A673 (cell line): ENCODE data around the gene FNBP1. TPM values are rescaled to one million over a fixed set of nuclear protein-coding genes. Genes with fewer than 3 reads are reported as not detected.
A peak's percentile ranks its signal among the peaks of the same experiment; 100 is the strongest.

ENCODE experiments used
- BruUV-seq: library from RNA; stranded (reverse); fragments of 400-500 nt; replicated peaks from 2 replicates; lab custom pipeline; 2021; lab: Mats Ljungman, UMichigan
- CTCF ChIA-PET: fragments of 300-600 bp; sonication (Branson Sonifier 250); formaldehyde crosslinking; loops from one replicate; lab custom pipeline; 2022; ENCODE audit warnings: antibody characterized with exemption; lab: Charles Lee
- POLR2A ChIA-PET: fragments of 300-600 bp; sonication (Branson Sonifier 250); formaldehyde crosslinking; loops from one replicate; lab custom pipeline; 2022; ENCODE audit warnings: antibody characterized with exemption; ENCODE audit not compliant: low non-redundant PET; lab: Charles Lee
- DNase-seq: peaks from one replicate; pipeline ENCODE4 v3.0.0-alpha.2; 2015; ENCODE audit warnings: low spot score
- H3K27ac ChIP-seq: fragments of 200-600 bp; sonication (generic); 2 replicates; pipeline ENCODE4 v1.5.1; 2016; ENCODE audit warnings: mixed run types, low read depth, mild to moderate bottlenecking, mixed read lengths, antibody characterized with exemption, low read length; ENCODE audit not compliant: poor library complexity, severe bottlenecking
- H3K27me3 ChIP-seq: fragments of 200-600 bp; sonication (generic); replicated peaks from 2 replicates; pipeline ENCODE4 v1.6.1; 2017; ENCODE audit warnings: mixed run types, low read depth, mild to moderate bottlenecking, mixed read lengths, antibody characterized with exemption, low read length; ENCODE audit not compliant: insufficient read depth, poor library complexity
- H3K36me3 ChIP-seq: fragments of 200-600 bp; sonication (generic); 2 replicates; pipeline ENCODE4 v1.6.1; 2016; ENCODE audit warnings: mixed run types, mild to moderate bottlenecking, mixed read lengths, antibody characterized with exemption, low read length; ENCODE audit not compliant: insufficient read depth, poor library complexity, severe bottlenecking
- H3K4me1 ChIP-seq: fragments of 200-600 bp; sonication (generic); 2 replicates; pipeline ENCODE4 v1.6.1; 2017; ENCODE audit warnings: mixed run types, mild to moderate bottlenecking, mixed read lengths, antibody characterized with exemption, low read length; ENCODE audit not compliant: insufficient read depth, poor library complexity, severe bottlenecking
- H3K4me3 ChIP-seq: fragments of 200-600 bp; sonication (generic); 2 replicates; pipeline ENCODE4 v1.5.1; 2016; ENCODE audit warnings: low read depth, mixed run types, mild to moderate bottlenecking, mixed read lengths, low read length; ENCODE audit not compliant: poor library complexity, severe bottlenecking
- H3K9me3 ChIP-seq: fragments of 200-600 bp; sonication (generic); 2 replicates; pipeline ENCODE4 v1.6.1; 2016; ENCODE audit warnings: mixed run types, low read depth, mild to moderate bottlenecking, mixed read lengths, antibody characterized with exemption, low read length; ENCODE audit not compliant: poor library complexity, severe bottlenecking
- EZH2 ChIP-seq: fragments of 200-600 bp; sonication (generic); IDR thresholded peaks from 2 replicates; pipeline ENCODE4 v1.6.1; 2017; ENCODE audit warnings: borderline replicate concordance, low read depth, mild to moderate bottlenecking, mixed read lengths, antibody characterized with exemption, low read length; ENCODE audit not compliant: poor library complexity, severe bottlenecking
- intact Hi-C: fragments of 100-400 bp; cut with micrococcal nuclease; formaldehyde crosslinking; loops from one replicate; pipeline ENCODE4 v1.10.0; 2022; ENCODE audit not compliant: unreplicated experiment
- total RNA-seq: library from RNA; stranded (reverse); gene quantifications from 2 replicates; pipeline ENCODE4 v1.2.3, GENCODE V29; 2021
- TF ChIP-seq, protein P1 (sequence below): fragments of 300-800, 200-600 bp; sonication (generic); conservative IDR thresholded peaks from 2 replicates; pipeline ENCODE4 v1.5.1; 2017; ENCODE audit warnings: low read depth, mild to moderate bottlenecking, antibody characterized with exemption, low read length, moderate library complexity, mixed read lengths

FNBP1 gene
- total RNA-seq, 1 experiment from 2014 or later = 200 TPM

DNA sequence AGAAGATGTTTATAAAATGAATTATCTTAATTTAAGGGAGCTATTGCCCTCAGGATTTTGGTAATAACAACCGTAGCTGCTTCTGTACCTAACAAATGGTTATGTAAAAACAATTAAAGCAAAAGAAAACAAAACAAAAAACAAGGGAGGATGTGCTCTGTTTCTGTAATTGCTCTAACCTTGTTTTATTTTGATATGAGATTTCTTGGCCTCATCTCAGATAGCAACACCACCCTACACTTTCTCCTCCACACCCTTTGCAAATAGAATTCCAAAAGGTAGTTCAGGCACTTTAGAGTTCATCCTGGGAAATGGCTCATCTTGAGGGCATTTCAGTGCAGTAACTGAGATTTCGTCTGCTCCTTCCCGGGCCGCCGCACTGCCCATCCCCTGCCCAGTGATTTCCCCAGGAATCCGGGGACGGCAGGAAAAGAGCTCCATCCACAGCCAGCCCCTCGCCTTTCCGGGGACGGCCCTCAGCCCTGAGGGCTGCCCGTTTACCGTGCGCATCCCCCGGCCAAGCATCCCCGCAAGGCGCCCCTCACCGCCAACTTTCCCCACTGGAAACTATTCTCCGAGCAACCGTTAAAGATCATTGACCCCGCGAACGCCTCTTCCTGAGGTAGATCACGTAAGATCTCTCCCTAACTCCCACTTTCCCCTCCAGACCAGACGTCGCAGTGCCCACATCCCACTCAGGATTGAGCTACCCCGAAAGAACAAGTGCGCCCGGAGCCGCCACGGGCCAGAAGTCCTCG, 1.2 kb downstream of the FNBP1 start:
- Histone ChIP-seq H3K9me3 (no peaks in the 10 kb centered on the region), H3K4me3 (peak overlapping the region; percentile 95), H3K4me1 (peaks cover 66% of the 10 kb centered on the region), H3K36me3 (no peaks in the 10 kb centered on the region), H3K27ac (peak overlapping the region; percentile 97), H3K27me3 (no peaks in the 10 kb centered on the region)
- TSS peak; percentile 30 for BruUV-seq
- TF ChIP-seq, protein P1, sequence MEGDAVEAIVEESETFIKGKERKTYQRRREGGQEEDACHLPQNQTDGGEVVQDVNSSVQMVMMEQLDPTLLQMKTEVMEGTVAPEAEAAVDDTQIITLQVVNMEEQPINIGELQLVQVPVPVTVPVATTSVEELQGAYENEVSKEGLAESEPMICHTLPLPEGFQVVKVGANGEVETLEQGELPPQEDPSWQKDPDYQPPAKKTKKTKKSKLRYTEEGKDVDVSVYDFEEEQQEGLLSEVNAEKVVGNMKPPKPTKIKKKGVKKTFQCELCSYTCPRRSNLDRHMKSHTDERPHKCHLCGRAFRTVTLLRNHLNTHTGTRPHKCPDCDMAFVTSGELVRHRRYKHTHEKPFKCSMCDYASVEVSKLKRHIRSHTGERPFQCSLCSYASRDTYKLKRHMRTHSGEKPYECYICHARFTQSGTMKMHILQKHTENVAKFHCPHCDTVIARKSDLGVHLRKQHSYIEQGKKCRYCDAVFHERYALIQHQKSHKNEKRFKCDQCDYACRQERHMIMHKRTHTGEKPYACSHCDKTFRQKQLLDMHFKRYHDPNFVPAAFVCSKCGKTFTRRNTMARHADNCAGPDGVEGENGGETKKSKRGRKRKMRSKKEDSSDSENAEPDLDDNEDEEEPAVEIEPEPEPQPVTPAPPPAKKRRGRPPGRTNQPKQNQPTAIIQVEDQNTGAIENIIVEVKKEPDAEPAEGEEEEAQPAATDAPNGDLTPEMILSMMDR = no peak
- TF ChIP-seq EZH2 = no peak
- CTCF ChIA-PET = no interaction called here
- POLR2A ChIA-PET = no interaction called here
- intact Hi-C loops = loop anchor here (5.0 kb wide), 2 partner anchors 75 to 160 kb away; no protein-coding TSS in a partner anchor
- DNase-seq = no peak

DNA sequence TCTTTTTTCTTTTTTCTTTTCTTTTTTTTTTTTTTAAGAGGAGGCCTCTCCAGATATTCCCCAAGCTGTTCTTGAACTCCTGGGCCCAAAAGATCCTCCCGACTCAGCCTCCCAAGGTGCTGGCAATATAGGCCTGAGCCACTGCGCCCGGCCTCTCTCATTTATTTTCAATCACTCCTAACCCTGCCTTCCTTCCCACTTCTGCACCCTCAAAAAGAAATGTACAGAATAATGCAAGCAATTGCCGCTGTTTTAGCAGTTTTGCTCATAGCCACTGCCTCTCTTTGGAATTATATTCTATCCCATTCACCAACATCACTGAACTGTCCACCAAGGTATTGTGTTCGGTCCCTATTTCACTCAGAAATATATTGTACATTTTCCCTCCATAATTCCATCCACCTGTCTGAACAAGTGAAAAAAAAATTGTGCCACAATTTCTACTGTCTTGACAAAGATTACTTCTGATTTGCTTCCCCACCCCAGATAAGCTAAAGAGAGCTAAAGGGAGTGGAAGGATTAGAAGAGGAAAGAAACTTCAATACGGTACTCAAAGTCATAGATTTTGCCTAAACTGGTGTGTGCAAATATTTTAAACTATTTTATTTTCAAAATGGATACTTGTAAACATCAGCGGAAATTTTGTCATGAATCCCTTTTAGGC, 1.9 kb downstream of the FNBP1 start:
- ChIA-PET CTCF (no interaction called here), POLR2A (no interaction called here)
- Histone ChIP-seq H3K36me3 (no peaks in the 10 kb centered on the region), H3K9me3 (no peaks in the 10 kb centered on the region), H3K27ac (peak overlapping the region; percentile 97), H3K4me1 (peaks cover 73% of the 10 kb centered on the region), H3K4me3 (peak overlapping the region; percentile 95), H3K27me3 (no peaks in the 10 kb centered on the region)
- BruUV-seq = no TSS peak
- no peak for DNase-seq
- intact Hi-C loops = loop anchor here (5.0 kb wide), 2 partner anchors 74 to 159 kb away; no protein-coding TSS in a partner anchor
- no peak for TF ChIP-seq EZH2

DNA sequence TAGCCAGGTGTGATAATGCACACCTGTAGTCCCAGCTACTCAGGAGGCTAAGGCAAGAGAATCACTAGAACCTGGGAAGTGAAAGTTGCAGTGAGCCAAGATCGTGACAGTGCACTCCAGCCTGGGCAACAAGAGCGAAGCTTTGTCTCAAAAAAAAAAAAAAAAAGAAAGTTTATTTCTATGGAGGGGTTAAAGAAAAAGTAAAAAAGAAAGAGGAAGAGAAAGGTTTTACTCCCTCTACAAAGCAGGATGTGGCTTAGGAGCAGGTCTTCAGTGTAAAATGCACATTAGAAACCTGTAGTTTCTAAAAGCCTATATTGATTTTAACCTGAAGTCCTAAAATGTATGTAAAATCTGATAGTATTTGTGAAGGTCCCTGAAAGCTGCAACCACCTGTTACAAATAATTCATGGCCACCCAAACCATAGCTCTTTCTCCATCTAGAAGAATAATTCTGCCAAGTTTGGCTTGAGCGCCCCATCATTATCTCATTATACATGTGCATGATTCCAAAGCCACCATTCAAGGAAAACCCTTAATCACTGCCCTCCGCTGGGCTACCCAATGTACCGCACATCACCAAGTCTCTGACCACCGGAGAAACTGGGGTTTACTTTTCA, 3.4 kb downstream of the FNBP1 start:
- CTCF ChIA-PET = no interaction called here
- peak; percentile 63 for DNase-seq

More for the DNA sequence above, 3.4 kb downstream of the FNBP1 start:
- intact Hi-C loops = loop anchor here (5.0 kb wide), 2 partner anchors 72 to 157 kb away; no protein-coding TSS in a partner anchor
- H3K4me1 ChIP-seq = peaks cover 67% of the 10 kb centered on the region
- H3K27me3 ChIP-seq = no peaks in the 10 kb centered on the region
- TF ChIP-seq, protein P1 = peak; percentile 48
- no peak for TF ChIP-seq EZH2
- peak overlapping the region; percentile 95 for H3K4me3 ChIP-seq
- no peaks in the 10 kb centered on the region for H3K36me3 ChIP-seq
- POLR2A ChIA-PET = interaction anchor here (0.6 kb wide), 1 partner anchor 10 kb away, joined by 3 read pairs; no protein-coding TSS in a partner anchor
- BruUV-seq = no TSS peak
- H3K27ac ChIP-seq = peak overlapping the region; percentile 52
- H3K9me3 ChIP-seq = no peaks in the 10 kb centered on the region
